ENCODE results near the gene LAMC3. TPM values are rescaled to one million over a fixed set of nuclear protein-coding genes. Genes with fewer than 3 reads are reported as not detected.

LAMC3 gene
- polyA plus RNA-seq, 1 experiment, result not detected

DNA sequence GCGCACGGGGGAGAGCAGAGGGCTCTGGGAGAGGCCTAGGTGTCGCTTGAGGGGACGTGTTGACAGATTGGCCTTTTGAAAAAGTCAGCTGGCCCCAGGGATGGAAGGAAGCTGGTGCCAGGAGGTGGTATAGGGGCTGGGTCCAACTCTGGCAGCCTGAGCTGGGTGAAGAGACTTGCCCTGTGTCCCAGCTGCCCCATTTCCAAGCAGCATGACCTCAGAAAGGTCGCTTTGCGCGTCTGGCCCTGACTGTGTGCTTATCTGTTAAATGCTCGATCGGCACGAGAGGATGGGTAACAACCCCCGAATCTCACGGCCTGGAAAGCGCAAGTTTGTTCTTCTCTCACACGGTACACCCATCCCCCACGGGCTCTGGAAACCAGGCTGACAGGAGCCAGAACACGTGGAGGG is 31.2 kb upstream of the LAMC3 start:
- CTCF ChIA-PET, result no interaction called here
- H3K9me3 ChIP-seq (ENCODE audit: control insufficient read depth, insufficient read depth, low read length), result peaks cover 3% of the 10 kb centered on the region; the same call in 1 of the 2 replicates

DNA sequence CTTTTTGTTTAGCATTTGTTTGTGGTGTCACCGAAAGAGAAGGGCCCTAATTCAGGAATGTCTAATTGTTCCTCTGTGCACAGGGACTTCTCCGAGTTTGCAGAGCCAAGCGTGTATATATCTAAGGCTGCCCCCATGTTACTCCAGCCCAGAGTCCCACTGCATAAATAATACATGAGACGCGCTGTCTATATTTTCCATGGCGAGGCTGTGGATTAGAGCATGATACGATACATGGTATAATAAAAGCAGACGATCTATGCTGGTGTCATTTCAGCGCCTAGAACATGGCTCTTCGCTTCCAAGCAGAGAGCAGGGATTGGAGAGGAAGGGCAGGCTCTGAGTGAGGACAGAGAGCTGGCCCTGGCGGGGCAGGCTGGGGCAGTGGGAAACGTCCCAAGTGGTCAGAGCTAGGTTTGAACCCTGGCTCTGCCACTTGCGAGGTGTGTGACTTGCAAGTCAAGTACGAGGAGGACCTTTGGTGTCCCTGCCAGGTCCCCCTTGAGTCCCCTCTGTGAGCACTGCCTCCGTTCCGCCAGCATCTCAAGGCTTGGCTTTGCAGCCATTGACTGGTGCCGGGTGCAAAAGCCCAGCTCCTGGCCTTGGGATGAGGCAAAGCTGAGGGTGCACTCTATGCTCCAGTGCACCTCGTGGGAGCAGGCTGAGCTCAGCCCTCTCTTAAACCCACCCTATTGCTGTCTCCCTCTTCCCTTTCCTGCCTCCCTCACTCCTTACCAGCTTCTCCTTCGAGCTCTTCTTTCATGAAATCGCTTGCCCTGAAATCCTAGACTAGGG is 29.2 kb upstream of the LAMC3 start:
- ChIA-PET POLR2A (interaction anchor here (0.6 kb wide), 1 partner anchor 134 kb away, joined by 3 read pairs; no protein-coding TSS in a partner anchor), CTCF (interaction anchor here (0.6 kb wide), 1 partner anchor 519 kb away, joined by 5 read pairs; no protein-coding TSS in a partner anchor)
- TF ChIP-seq, protein P1, sequence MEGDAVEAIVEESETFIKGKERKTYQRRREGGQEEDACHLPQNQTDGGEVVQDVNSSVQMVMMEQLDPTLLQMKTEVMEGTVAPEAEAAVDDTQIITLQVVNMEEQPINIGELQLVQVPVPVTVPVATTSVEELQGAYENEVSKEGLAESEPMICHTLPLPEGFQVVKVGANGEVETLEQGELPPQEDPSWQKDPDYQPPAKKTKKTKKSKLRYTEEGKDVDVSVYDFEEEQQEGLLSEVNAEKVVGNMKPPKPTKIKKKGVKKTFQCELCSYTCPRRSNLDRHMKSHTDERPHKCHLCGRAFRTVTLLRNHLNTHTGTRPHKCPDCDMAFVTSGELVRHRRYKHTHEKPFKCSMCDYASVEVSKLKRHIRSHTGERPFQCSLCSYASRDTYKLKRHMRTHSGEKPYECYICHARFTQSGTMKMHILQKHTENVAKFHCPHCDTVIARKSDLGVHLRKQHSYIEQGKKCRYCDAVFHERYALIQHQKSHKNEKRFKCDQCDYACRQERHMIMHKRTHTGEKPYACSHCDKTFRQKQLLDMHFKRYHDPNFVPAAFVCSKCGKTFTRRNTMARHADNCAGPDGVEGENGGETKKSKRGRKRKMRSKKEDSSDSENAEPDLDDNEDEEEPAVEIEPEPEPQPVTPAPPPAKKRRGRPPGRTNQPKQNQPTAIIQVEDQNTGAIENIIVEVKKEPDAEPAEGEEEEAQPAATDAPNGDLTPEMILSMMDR (IDR thresholded peaks at IDR 0.05; ENCODE audit: low read depth, low read length), result no peak

More for the DNA sequence above, 31.2 kb upstream of the LAMC3 start:
- Histone ChIP-seq H3K4me3 (ENCODE audit: low read depth, low read length) (no peak overlapping the region), H3K27me3 (ENCODE audit: control insufficient read depth, insufficient read depth, low read length) (peaks cover 41% of the 10 kb centered on the region), H3K27ac (ENCODE audit: low read depth, low read length) (no peak overlapping the region)
- DNase-seq (ENCODE audit: low read depth, low spot score), result no peak
- TF ChIP-seq, protein P1 (IDR thresholded peaks at IDR 0.05; ENCODE audit: low read depth, low read length), result no peak
- POLR2A ChIA-PET, result interaction anchor here (0.6 kb wide), 2 partner anchors 32 to 292 kb away, joined by 3 to 4 read pairs; no protein-coding TSS in a partner anchor

DNA sequence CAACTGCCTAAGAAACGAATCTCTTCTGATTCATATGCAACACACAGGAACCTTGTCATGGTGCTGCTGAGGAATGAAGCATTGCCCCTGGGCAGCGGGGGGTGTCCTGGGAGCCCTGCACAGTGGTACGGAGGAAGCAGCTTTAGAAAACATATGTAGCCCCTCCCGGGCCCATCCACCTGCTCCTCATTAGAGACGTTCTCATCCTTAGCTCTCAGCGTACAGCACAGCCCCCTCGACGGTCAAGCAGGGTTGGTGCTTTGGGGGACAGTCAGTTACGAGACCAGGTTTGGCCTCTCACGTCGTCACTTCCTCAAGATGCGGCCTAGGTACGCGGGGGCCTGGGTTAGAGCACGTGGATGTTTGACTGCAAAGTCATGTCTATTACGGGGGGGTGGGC is 28.4 kb upstream of the LAMC3 start:
- DNase-seq (ENCODE audit: low read depth, low spot score), result no peak
- TF ChIP-seq, protein P1 (IDR thresholded peaks at IDR 0.05; ENCODE audit: low read depth, low read length), result no peak
- ChIA-PET CTCF (no interaction called here), POLR2A (no interaction called here)
- Histone ChIP-seq H3K27ac (ENCODE audit: low read depth, low read length) (no peak overlapping the region), H3K4me3 (ENCODE audit: low read depth, low read length) (no peak overlapping the region), H3K27me3 (ENCODE audit: control insufficient read depth, insufficient read depth, low read length) (peaks cover 32% of the 10 kb centered on the region), H3K9me3 (ENCODE audit: control insufficient read depth, insufficient read depth, low read length) (peaks cover 3% of the 10 kb centered on the region; the same call in 1 of the 2 replicates)

More for the DNA sequence above, 29.2 kb upstream of the LAMC3 start:
- Histone ChIP-seq H3K27ac (ENCODE audit: low read depth, low read length) (no peak overlapping the region), H3K27me3 (ENCODE audit: control insufficient read depth, insufficient read depth, low read length) (peaks cover 31% of the 10 kb centered on the region), H3K4me3 (ENCODE audit: low read depth, low read length) (no peak overlapping the region), H3K9me3 (ENCODE audit: control insufficient read depth, insufficient read depth, low read length) (peaks cover 3% of the 10 kb centered on the region; the same call in 1 of the 2 replicates)
- DNase-seq (ENCODE audit: low read depth, low spot score), result no peak

DNA sequence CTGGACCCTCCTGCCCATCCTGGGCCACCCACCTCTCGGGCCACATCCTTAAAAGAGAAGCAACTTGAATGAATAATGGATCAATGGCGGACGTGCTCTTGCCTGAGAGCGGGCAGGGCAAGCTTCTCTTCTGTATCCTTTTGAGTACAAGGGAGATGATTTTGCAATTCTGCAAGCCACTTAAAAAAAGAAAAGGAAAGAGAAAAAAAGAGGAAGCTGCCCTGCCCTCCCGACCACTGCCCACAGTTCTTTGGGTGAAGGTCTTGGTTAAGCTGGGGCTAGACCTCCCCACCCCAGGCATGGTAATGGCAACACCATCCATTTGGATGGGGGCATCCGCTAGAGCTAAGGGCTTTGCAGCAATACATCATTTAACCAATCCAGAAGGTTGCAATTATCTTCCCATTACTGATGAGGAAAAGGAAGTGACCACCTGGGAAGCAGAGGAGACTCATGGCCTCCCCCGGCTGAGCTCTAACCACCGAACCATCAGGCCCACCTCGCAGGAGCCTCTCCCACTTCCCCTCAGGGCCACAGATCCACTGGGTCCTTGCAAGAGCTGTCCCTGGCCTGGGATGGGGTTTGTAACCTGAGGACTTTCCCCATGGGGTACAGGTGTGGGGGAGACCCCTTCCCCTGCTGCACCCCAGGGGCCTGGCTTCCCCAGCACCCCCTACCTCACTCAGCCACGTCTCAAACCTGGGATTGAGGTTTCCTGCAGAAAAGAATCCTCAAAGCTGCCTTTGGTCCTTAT is 27.8 kb upstream of the LAMC3 start:
- H3K9me3 ChIP-seq (ENCODE audit: control insufficient read depth, insufficient read depth, low read length), result peaks cover 3% of the 10 kb centered on the region; the same call in 1 of the 2 replicates
- no peak overlapping the region for H3K27ac ChIP-seq (ENCODE audit: low read depth, low read length)
- TF ChIP-seq, protein P1 (IDR thresholded peaks at IDR 0.05; ENCODE audit: low read depth, low read length), result no peak
- ChIA-PET POLR2A (no interaction called here), CTCF (interaction anchor here (1.6 kb wide), 1 partner anchor 17 kb away, joined by 5 read pairs; no protein-coding TSS in a partner anchor)
- no peak overlapping the region for H3K4me3 ChIP-seq (ENCODE audit: low read depth, low read length)
- H3K27me3 ChIP-seq (ENCODE audit: control insufficient read depth, insufficient read depth, low read length), result peaks cover 29% of the 10 kb centered on the region
- DNase-seq (ENCODE audit: low read depth, low spot score), result no peak
